H1 (cell line): ENCODE data around the gene REXO5. TPM values are rescaled to one million over a fixed set of nuclear protein-coding genes. Genes with fewer than 3 reads are reported as not detected.

Source experiments
- CTCF ChIA-PET: fragments of 300-600 bp; sonication (Branson Sonifier 250); formaldehyde crosslinking; loops from one replicate; lab custom pipeline; 2021; ENCODE audit not compliant: partially characterized antibody; lab: Charles Lee
- POLR2A ChIA-PET: fragments of 300-600 bp; sonication (Branson Sonifier 250); formaldehyde crosslinking; loops from one replicate; lab custom pipeline; 2021; ENCODE audit warnings: inconsistent platforms; ENCODE audit not compliant: partially characterized antibody; lab: Charles Lee
- DNase-seq, 2 experiments: peaks; one replicate each; pipeline versions ENCODE4 v3.0.0 to v3.0.0-alpha.2; 2010 to 2022; ENCODE audit warnings: low spot score in 2 of 2, low read depth in 1 of 2, mixed read lengths in 1 of 2
- FAIRE-seq: peaks from 2 replicates; lab custom pipeline; 2011; peaks lifted over from hg19 to GRCh38; lab: Jason Lieb, UNC
- H2AFZ ChIP-seq: 2 replicates; pipeline ENCODE4 v1.8.1; 2012; ENCODE audit warnings: low read length, inconsistent platforms
- H2AK5ac ChIP-seq: 2 replicates; pipeline ENCODE4 v1.6.1; 2013; ENCODE audit warnings: low read depth, low read length
- H2BK120ac ChIP-seq: replicated peaks from 2 replicates; pipeline ENCODE3; 2013; ENCODE audit warnings: low read depth, low read length, inconsistent platforms
- H2BK12ac ChIP-seq: 2 replicates; pipeline ENCODE4 v1.6.1; 2013; ENCODE audit warnings: low read depth, low read length
- H2BK15ac ChIP-seq: 2 replicates; pipeline ENCODE4 v1.6.1; 2013; ENCODE audit warnings: low read length
- H2BK20ac ChIP-seq: 2 replicates; pipeline ENCODE4 v1.6.1; 2013; ENCODE audit warnings: low read length
- H2BK5ac ChIP-seq: 2 replicates; pipeline ENCODE4 v1.6.1; 2013; ENCODE audit warnings: low read depth, low read length
- H3K14ac ChIP-seq: 2 replicates; pipeline ENCODE4 v1.6.1; 2013; ENCODE audit warnings: inconsistent platforms; ENCODE audit not compliant: insufficient read length
- H3K18ac ChIP-seq: 2 replicates; pipeline ENCODE4 v1.6.1; 2013; ENCODE audit warnings: low read length; ENCODE audit errors: extremely low read depth
- H3K23ac ChIP-seq: 2 replicates; pipeline ENCODE4 v1.6.1; 2013; ENCODE audit warnings: inconsistent platforms; ENCODE audit not compliant: insufficient read length
- H3K23me2 ChIP-seq: 2 replicates; pipeline ENCODE4 v1.6.1; 2013; ENCODE audit warnings: low read depth, low read length
- H3K27ac ChIP-seq: 2 replicates; pipeline ENCODE4 v1.6.1; 2011; ENCODE audit warnings: low read depth, low read length, inconsistent platforms
- H3K27me3 ChIP-seq, 4 experiments: replicated peaks in 1 of 4; 1 replicate in 1 of 4; 2 replicates in 3 of 4; pipeline versions ENCODE4 v1.6.1 to v1.8.1; 2011 to 2013; ENCODE audit warnings: low read length in 3 of 4, mild to moderate bottlenecking in 3 of 4, inconsistent platforms in 2 of 4, mixed read lengths in 2 of 4, moderate library complexity in 1 of 4; ENCODE audit not compliant: control insufficient read depth in 3 of 4, insufficient read depth in 3 of 4; ENCODE audit errors: extremely low read depth in 1 of 4
- H3K36me3 ChIP-seq, 4 experiments: 2 replicates each; pipeline versions ENCODE4 v1.6.1 to v1.8.1; 2011 to 2013; ENCODE audit warnings: mild to moderate bottlenecking in 4 of 4, low read length in 3 of 4, moderate library complexity in 2 of 4, control low read depth in 1 of 4, inconsistent platforms in 1 of 4; ENCODE audit not compliant: insufficient read depth in 4 of 4, control insufficient read depth in 2 of 4
- H3K4ac ChIP-seq: replicated peaks from 2 replicates; pipeline ENCODE3; 2013; ENCODE audit warnings: low read length, low read depth, mixed read lengths, inconsistent platforms; ENCODE audit not compliant: insufficient read length
- H3K4me1 ChIP-seq, 4 experiments: replicated peaks in 1 of 4; 1 replicate in 1 of 4; 2 replicates in 3 of 4; pipeline versions ENCODE4 v1.6.1 to v1.8.1; 2011 to 2013; ENCODE audit warnings: low read length in 3 of 4, inconsistent platforms in 2 of 4, mixed read lengths in 1 of 4; ENCODE audit not compliant: insufficient read depth in 4 of 4, control insufficient read depth in 3 of 4
- H3K4me2 ChIP-seq, 2 experiments: 2 replicates each; pipeline versions ENCODE4 v1.6.1 to v1.8.1; 2011 to 2013; ENCODE audit warnings: low read depth in 2 of 2, low read length in 2 of 2, control low read depth in 1 of 2, inconsistent platforms in 1 of 2, mild to moderate bottlenecking in 1 of 2; ENCODE audit not compliant: insufficient read depth in 1 of 2
- H3K4me3 ChIP-seq, 4 experiments: fragments of 200-600, 300-600 bp in 1 of 4; sonication (generic), shearing (Covaris generic), sonication (Bioruptor Twin) in 1 of 4; 2 replicates each; pipeline versions ENCODE4 v1.5.1 to v1.8.1; 2011 to 2016; ENCODE audit warnings: low read length in 4 of 4, low read depth in 3 of 4, control low read depth in 2 of 4, inconsistent platforms in 2 of 4, mild to moderate bottlenecking in 2 of 4, mixed read lengths in 1 of 4, moderate library complexity in 1 of 4; ENCODE audit not compliant: insufficient read depth in 2 of 4; ENCODE audit errors: extremely low read depth in 1 of 4
- H3K56ac ChIP-seq: replicated peaks from 2 replicates; pipeline ENCODE3; 2013; ENCODE audit warnings: low read depth, mild to moderate bottlenecking, mixed read lengths, low read length, inconsistent platforms; ENCODE audit not compliant: insufficient read length
- H3K79me1 ChIP-seq: 2 replicates; pipeline ENCODE4 v1.6.1; 2013; ENCODE audit warnings: low read depth, low read length, control low read depth
- H3K79me2 ChIP-seq, 2 experiments: 2 replicates each; pipeline versions ENCODE4 v1.6.1 to v1.8.1; 2012 to 2013; ENCODE audit warnings: low read length in 2 of 2, mild to moderate bottlenecking in 2 of 2, inconsistent platforms in 1 of 2; ENCODE audit not compliant: insufficient read depth in 2 of 2, control insufficient read depth in 1 of 2
- H3K9ac ChIP-seq, 4 experiments: replicated peaks in 1 of 4; 1 replicate in 1 of 4; 2 replicates in 3 of 4; pipeline versions ENCODE4 v1.6.1 to v1.8.1; 2011 to 2013; ENCODE audit warnings: low read depth in 3 of 4, low read length in 3 of 4, control low read depth in 2 of 4, mild to moderate bottlenecking in 2 of 4, moderate library complexity in 2 of 4, inconsistent platforms in 1 of 4; ENCODE audit errors: extremely low read depth in 1 of 4
- H3K9me3 ChIP-seq, 2 experiments: 2 replicates each; pipeline versions ENCODE4 v1.6.1 to v1.8.1; 2012 to 2013; ENCODE audit warnings: mild to moderate bottlenecking in 2 of 2, moderate library complexity in 2 of 2, control low read depth in 1 of 2, inconsistent platforms in 1 of 2, low read depth in 1 of 2, low read length in 1 of 2, mixed read lengths in 1 of 2; ENCODE audit not compliant: insufficient read depth in 2 of 2
- H4K20me1 ChIP-seq, 2 experiments: replicated peaks in 1 of 2; 2 replicates each; pipeline versions ENCODE3 to v1.8.1; 2011 to 2013; ENCODE audit warnings: inconsistent platforms in 2 of 2, low read length in 2 of 2, mild to moderate bottlenecking in 1 of 2; ENCODE audit not compliant: insufficient read depth in 2 of 2, control insufficient read depth in 1 of 2
- H4K5ac ChIP-seq: 2 replicates; pipeline ENCODE4 v1.6.1; 2013; ENCODE audit warnings: low read length, low read depth, mixed read lengths, inconsistent platforms; ENCODE audit not compliant: insufficient read length
- H4K8ac ChIP-seq: 2 replicates; pipeline ENCODE4 v1.8.0; 2013; ENCODE audit warnings: mild to moderate bottlenecking, moderate library complexity, low read length, inconsistent platforms; ENCODE audit not compliant: insufficient read depth; ENCODE audit errors: extremely low read depth
- H4K91ac ChIP-seq: replicated peaks from 2 replicates; pipeline ENCODE3; 2013; ENCODE audit warnings: low read length, mixed read lengths, inconsistent platforms; ENCODE audit not compliant: insufficient read length
- ATF3 ChIP-seq: IDR thresholded peaks from 2 replicates; pipeline ENCODE4 v1.6.1; 2011; ENCODE audit warnings: low read depth, mild to moderate bottlenecking, low read length; ENCODE audit not compliant: insufficient read depth
- CHD2 ChIP-seq: IDR thresholded peaks from 2 replicates; pipeline ENCODE4 v1.6.1; 2012; ENCODE audit warnings: low read length, improper control_type of control experiment
- HDAC6 ChIP-seq: IDR thresholded peaks from one replicate; pipeline ENCODE4 v1.7.1; 2012; ENCODE audit warnings: low read depth, mild to moderate bottlenecking, inconsistent platforms, low read length, moderate library complexity
- NRF1 ChIP-seq: IDR thresholded peaks from 2 replicates; pipeline ENCODE4 v1.6.1; 2011; ENCODE audit warnings: mild to moderate bottlenecking, low read depth, low read length, improper control_type of control experiment
- POLR2A ChIP-seq, 2 experiments: IDR thresholded peaks; 1 replicate in 1 of 2; 2 replicates in 1 of 2; pipeline ENCODE4 v1.6.1; 2011; ENCODE audit warnings: low read depth in 2 of 2, low read length in 2 of 2, mild to moderate bottlenecking in 2 of 2; ENCODE audit errors: control extremely low read depth in 1 of 2
- SIX5 ChIP-seq: IDR thresholded peaks from 2 replicates; pipeline ENCODE4 v1.6.1; 2011; ENCODE audit warnings: mild to moderate bottlenecking, low read depth, low read length
- TCF12 ChIP-seq: IDR thresholded peaks from 2 replicates; pipeline ENCODE4 v1.6.1; 2011; ENCODE audit warnings: low read depth, mild to moderate bottlenecking, low read length
- ZNF274 ChIP-seq: IDR thresholded peaks from 2 replicates; pipeline ENCODE4 v1.7.0; 2012; ENCODE audit warnings: low read length, borderline replicate concordance; ENCODE audit errors: extremely low read depth
- WGBS, 2 experiments: shearing (Covaris generic) in 1 of 2; methylation state at CpG; one replicate each; pipeline versions ENCODE4 v1.1.6 to v1.1.7; 2013 to 2015; ENCODE audit warnings: low lambda C conversion rate in 2 of 2, mixed read lengths in 2 of 2, inconsistent platforms in 1 of 2, low coverage in 1 of 2, missing lambda C conversion rate in 1 of 2; ENCODE audit not compliant: insufficient replicate concordance in 2 of 2, insufficient coverage in 1 of 2, insufficient read length in 1 of 2; ENCODE audit errors: extremely low coverage in 1 of 2, missing lambda C conversion rate in 1 of 2; 5-methylcytosine and 5-hydroxymethylcytosine counted together
- polyA plus RNA-seq, 7 experiments: library from polyadenylated mRNA; depleted of rRNA in 3 of 7; stranded (reverse) in 5 of 7; unstranded in 2 of 7; fragments of >200 nt in 5 of 7; fragments of 200-250 nt in 2 of 7; gene quantifications; 1 replicate in 5 of 7; 2 replicates in 1 of 7; 4 replicates in 1 of 7; pipeline versions ENCODE4 v1.2.1 to v1.2.3, GENCODE V29; 2011 to 2013; ENCODE audit warnings: missing spikeins in 2 of 7, mixed read lengths in 2 of 7
- total RNA-seq: library from RNA; stranded (reverse); fragmentation: NEBNext Ultra II Directional; extraction: Animal tissue kit (Norgen Biotek cat#: 25700); gene quantifications from 2 replicates; pipeline ENCODE4 v1.2.1, GENCODE V29; 2021
- TF ChIP-seq, protein P1 (sequence below), 3 experiments: IDR thresholded peaks; 1 replicate in 2 of 3; 2 replicates in 1 of 3; pipeline versions ENCODE4 v1.5.1 to v1.6.1; 2011; ENCODE audit warnings: low read length in 3 of 3, mild to moderate bottlenecking in 3 of 3, inconsistent platforms in 2 of 3, low read depth in 1 of 3, moderate library complexity in 1 of 3; ENCODE audit not compliant: insufficient read depth in 1 of 3; ENCODE audit errors: control extremely low read depth in 1 of 3

Gene REXO5
- total and polyA plus RNA-seq, 2 of the 8 experiments (the other 6 are each of a cell fraction or from before 2014, with no cell fraction given): 2.4 to 8.9 TPM

DNA sequence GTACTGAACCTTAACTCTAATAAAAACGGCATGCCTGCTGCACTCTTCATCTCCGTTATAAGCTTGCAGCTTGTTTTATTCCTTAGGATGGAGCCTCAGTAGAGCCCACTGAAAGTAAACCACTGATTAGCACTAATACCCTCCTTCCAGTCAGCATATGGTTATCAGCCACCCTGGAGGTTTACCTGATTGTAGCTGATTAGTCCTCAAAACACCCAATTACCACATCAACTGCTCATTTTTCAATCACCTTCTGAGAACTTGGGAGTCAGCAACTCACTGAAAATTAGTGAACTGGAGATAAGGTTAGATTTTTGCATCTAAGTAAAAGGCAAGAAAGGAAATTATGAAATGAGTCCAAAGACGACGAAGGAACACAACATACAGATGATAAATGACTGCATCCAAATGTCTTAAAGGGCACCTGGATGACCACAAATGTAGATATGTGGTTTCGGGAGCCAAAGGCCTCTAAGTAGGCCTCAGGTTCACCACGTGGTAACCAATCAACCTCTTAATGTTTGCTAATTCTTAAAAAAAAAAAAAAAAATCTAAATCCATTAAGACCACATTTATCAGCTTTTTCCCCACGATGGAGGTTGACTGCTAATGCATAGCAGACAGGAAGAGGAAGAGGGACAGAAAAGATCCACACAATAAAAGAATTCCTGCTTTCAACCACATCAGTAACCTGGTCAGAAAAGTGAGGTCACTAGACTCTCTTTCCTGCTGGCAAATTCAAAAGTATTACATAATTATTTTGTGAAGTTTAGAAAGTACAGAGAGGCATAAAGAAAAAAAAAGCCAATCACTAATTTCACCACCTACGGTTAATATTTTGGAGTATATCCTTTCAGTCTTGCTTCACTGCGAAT is 65.9 kb downstream of the REXO5 start:
- Histone ChIP-seq H3K4ac (no peak overlapping the region), H3K4me1 (no peaks in the 10 kb centered on the region), H2BK20ac (no peak overlapping the region), H2AFZ (no peak overlapping the region), H2BK12ac (no peak overlapping the region), H4K5ac (no peak overlapping the region), H4K20me1 (peaks cover 0 to 4% of the 10 kb centered on the region in 2 experiments), H3K36me3 (no peaks in the 10 kb centered on the region), H3K79me1 (peaks cover 3% of the 10 kb centered on the region; the same call in 1 of the 2 replicates), H2AK5ac (no peak overlapping the region), H3K9me3 (no peaks in the 10 kb centered on the region), H2BK5ac (no peak overlapping the region), H3K27ac (no peak overlapping the region), H2BK120ac (no peak overlapping the region), H3K4me2 (no peak overlapping the region), H4K8ac (no peak overlapping the region), H4K91ac (no peak overlapping the region), H3K4me3 (no peak overlapping the region), H3K18ac (no peak overlapping the region), H3K79me2 (peaks cover 6 to 81% of the 10 kb centered on the region in 2 experiments; a peak in 3 of 4 replicates), H3K14ac (no peak overlapping the region), H2BK15ac (no peak overlapping the region), H3K56ac (no peak overlapping the region), H3K27me3 (no peaks in the 10 kb centered on the region), H3K23me2 (no peaks in the 10 kb centered on the region), H3K23ac (no peak overlapping the region), H3K9ac (no peak overlapping the region)
- ChIA-PET POLR2A (interaction anchor here (1.4 to 1.7 kb wide), 2 partner anchors 12 to 28 kb away, joined by 3 read pairs; partner anchors contain the start of genes DCUN1D3 and LYRM1), CTCF (interaction anchor here (0.8 to 4.2 kb wide), 5 partner anchors 19 to 405 kb away, joined by 3 to 23 read pairs (median 3); no protein-coding TSS in a partner anchor)
- FAIRE-seq (no peak), DNase-seq (no peak)
- 89% methylated on average over 9 of the region's 9 CpGs; no CpG with 5 or more reads in 1 of the 2 experiments for WGBS, 2 experiments
- no peak for TF ChIP-seq POLR2A (IDR thresholded peaks at IDR 0.05; ENCODE audit: control extremely low read depth in 1 of 2, low read depth in 2 of 2, low read length in 2 of 2)
- no peak for TF ChIP-seq ZNF274
- no peak for TF ChIP-seq HDAC6
- TF ChIP-seq, protein P1, sequence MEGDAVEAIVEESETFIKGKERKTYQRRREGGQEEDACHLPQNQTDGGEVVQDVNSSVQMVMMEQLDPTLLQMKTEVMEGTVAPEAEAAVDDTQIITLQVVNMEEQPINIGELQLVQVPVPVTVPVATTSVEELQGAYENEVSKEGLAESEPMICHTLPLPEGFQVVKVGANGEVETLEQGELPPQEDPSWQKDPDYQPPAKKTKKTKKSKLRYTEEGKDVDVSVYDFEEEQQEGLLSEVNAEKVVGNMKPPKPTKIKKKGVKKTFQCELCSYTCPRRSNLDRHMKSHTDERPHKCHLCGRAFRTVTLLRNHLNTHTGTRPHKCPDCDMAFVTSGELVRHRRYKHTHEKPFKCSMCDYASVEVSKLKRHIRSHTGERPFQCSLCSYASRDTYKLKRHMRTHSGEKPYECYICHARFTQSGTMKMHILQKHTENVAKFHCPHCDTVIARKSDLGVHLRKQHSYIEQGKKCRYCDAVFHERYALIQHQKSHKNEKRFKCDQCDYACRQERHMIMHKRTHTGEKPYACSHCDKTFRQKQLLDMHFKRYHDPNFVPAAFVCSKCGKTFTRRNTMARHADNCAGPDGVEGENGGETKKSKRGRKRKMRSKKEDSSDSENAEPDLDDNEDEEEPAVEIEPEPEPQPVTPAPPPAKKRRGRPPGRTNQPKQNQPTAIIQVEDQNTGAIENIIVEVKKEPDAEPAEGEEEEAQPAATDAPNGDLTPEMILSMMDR (IDR thresholded peaks at IDR 0.05; ENCODE audit: control extremely low read depth in 1 of 3, insufficient read depth in 1 of 3, low read depth in 1 of 3, low read length in 3 of 3): no peak
- no peak for TF ChIP-seq ATF3
- TF ChIP-seq CHD2: no peak
- no peak for TF ChIP-seq TCF12
- TF ChIP-seq NRF1: no peak
- TF ChIP-seq SIX5: no peak
